HG03097 (cell line): ENCODE data around the gene LMO2.
A peak's percentile ranks its signal among the peaks of the same experiment; 100 is the strongest.

Experiments
- ATAC-seq: cut with Tn5 transposase; IDR thresholded peaks from one replicate; pipeline ENCODE4 v1.9.1; 2021; ENCODE audit not compliant: unreplicated experiment, low FRiP score

LMO2 gene

GRCh38 chr11:33916736-33917135 lies 24.9 kb upstream of the LMO2 start:
- no peak for ATAC-seq

DNA sequence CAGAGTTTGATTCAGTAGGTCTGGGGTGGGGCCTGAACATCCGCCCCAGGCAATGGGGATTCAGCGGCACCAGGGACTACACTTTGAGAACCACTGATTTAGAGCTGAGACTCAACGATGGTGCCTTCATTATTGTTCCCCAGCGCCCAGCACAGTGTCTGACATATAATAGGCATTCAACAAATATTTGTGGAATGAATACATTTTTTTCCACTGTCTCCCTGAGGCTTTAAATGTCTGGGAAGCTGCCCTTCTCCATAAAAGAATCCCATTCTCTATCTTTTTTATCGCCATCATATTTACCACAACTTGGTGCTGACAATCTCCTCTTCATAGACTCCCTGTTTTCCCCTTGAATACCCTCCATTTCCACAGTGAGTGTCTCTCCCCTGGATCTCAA lies 23.6 kb upstream of the LMO2 start:
- ATAC-seq = no peak

- ATAC-seq = no peak
These were observed 22.1 kb upstream of the LMO2 start for GRCh38 chr11:33913991-33914390.

GRCh38 chr11:33912405-33913361 lies 20.8 kb upstream of the LMO2 start:
- peak; percentile 77 for ATAC-seq

GRCh38 chr11:33910958-33911339 lies 19.1 kb upstream of the LMO2 start:
- no peak for ATAC-seq

DNA sequence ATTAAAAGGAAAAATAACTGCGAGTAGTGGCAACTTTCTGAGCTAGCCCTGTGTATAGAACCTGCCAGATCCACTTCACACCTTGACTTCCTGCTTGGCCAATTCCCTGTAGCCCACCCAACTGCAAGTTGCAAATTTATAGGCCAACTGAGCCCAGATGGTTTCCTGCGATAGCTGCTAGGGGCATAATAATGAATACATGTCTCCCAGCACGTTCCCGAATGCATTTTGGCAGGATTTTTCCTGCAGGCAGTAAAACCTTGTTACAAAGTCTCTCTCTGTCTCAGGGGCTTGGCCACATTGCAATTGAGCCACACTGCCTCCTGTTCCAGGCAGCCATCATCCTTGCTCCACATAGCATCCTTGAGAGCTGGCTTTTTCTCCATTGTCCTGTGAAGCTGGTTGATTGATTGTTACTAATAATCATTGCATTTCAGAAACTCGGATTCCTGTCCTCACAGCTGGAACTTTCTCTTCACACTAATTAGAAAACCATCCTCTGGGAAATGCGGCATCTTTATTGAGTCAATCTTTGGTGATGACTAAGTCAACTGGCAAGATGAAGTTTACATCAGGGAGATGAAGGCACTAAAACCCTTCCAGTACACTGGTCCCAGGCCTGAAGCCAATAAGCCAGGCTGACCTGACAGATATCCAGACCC lies 18.6 kb upstream of the LMO2 start:
- no peak for ATAC-seq

- ATAC-seq = no peak
These were observed 17.7 kb upstream of the LMO2 start for GRCh38 chr11:33909552-33909951.

DNA sequence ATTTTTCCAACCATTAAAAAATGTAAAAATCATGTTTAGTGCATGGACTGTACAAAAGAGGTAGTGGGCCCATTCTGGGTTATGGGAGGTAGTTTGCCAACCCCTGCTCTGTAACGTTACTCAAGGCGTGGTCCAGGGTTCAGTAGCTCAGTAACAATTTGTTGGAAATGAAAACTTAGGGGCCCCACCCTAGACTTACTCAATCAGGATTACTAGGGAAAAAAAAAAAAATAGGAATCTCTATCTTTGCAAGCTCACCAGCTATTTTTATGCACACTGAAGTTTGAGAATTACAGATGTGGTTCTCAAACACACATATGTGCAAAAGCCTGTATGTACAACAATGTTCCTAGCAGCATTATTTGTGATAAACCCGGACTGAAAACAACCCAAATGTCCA lies 17.3 kb upstream of the LMO2 start:
- no peak for ATAC-seq

- no peak for ATAC-seq
These were observed 15.5 kb upstream of the LMO2 start for GRCh38 chr11:33907421-33907820.

- no peak for ATAC-seq
These were observed 14.8 kb upstream of the LMO2 start for GRCh38 chr11:33906484-33907186.

DNA sequence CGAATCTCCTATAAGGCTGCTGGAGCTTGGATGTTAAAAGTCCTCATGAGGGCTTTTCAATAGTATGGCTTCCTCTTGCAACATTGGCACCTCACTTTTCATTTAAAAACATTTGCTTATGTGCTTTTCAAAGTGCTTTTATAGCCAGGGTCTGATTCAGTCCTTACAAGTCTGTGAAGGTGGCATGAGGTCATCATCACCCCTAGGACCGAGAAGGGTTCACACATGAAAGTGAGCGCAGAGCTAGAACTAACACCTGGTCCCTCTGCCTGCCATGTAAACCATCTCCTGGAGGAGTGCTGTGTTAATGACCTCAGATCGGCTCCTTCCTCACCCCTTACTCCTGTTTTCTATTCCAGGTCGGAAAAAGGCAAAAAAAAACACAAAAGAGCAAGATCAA lies 12.2 kb upstream of the LMO2 start:
- no peak for ATAC-seq

DNA sequence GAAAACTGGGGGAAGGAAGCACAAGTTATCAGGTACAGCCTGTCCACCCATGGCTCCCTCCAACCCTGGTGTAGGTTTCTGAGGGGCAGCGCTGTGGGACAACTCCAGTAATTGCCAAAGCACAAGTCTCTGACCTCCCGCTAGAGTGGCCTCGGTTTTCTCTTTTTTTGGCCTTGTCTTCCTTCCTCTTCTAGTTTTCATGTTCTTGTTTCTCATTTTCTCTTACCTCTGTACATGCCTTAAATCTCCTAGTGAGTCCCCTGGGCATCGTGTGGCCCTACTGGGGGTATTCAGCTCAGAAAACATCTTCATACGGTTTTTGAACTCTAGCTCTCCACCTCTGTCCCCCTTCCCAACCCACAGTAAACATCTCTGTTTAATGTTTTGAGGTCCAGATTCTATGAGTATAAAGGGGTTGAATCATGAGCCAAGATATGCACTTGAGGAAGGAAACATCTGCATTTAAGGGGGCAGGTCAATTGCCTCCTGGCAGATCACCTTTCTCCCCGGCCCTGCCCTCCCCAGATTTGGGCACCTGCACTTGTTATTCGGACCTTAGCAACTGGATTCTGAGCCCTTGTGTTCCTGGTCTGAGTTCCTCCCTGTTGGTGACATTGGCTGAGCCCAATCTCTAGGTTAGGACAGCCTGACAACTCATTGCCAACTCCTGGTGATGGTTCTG lies 8.4 kb upstream of the LMO2 start:
- ATAC-seq = no peak

DNA sequence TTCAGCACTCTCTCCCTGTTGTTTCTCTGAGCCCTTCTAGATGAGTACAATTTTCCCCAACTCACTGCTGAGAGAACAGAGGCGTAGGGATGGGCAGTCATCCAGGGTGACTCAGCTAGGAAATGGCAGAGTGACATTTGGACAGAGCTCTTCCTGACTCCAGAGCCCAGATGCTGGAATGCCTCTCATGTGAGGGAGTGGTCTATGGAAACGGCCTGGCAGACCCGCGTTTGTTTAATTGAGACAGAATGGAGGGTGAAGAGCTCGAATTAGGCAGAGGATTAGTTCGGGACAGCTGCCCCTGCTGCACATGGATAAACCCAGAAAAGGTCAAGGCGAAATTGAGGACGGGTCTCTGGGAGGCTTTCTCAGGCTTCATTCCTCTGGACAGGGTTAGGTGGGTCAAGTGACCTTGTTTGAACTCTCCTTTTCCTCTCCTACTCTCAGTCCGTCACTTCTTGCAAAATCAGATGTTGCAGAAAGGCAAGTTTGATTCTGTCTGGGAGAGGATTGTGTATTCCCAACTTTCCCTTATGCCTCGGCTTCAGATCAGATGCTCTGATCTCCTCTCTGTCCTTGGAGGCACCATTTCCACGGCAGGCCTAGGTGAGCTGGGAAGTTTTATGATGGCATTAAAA lies 7.6 kb upstream of the LMO2 start:
- no peak for ATAC-seq

GRCh38 chr11:33898957-33899356 lies 7.1 kb upstream of the LMO2 start:
- ATAC-seq = no peak

- ATAC-seq = no peak
These were observed 6.0 kb upstream of the LMO2 start for GRCh38 chr11:33897761-33898375.

- ATAC-seq = no peak
These were observed 5.0 kb upstream of the LMO2 start for GRCh38 chr11:33896911-33897310.

GRCh38 chr11:33895752-33896137 lies 3.9 kb upstream of the LMO2 start:
- no peak for ATAC-seq

DNA sequence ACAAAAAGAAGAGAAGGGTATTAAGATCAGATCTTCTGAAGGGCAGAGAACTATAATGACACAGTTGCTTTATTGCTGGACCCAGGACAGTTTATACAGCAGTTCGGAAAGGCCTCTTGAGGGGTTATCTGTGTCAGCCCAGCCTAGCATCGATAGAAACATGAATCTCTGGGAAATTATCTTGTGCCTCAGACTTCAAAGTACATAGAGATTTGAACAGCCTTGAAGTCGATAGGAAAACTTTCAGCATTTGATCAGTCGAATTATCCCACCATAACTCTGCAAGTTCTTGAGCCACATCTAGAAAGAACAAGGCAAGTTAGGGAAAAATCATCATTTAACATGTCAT lies 2.5 kb upstream of the LMO2 start:
- no peak for ATAC-seq

GRCh38 chr11:33893711-33894397 lies 2.0 kb upstream of the LMO2 start:
- ATAC-seq = peak; percentile 70
